Right hindlimb (tissue), 1 donor: ENCODE measurements around the gene CNP.
"Not testable (repeated sequence)": the region's sequence is repeated elsewhere in the genome, so short reads cannot be mapped to it uniquely, and the experiment has no call there.

ENCODE experiments used
- DNase-seq: peaks from one replicate; pipeline ENCODE4 v3.0.0-alpha.2; 2018

Gene CNP

GRCh38 chr17:42010266-42010680 is 43.7 kb downstream of the CNP start:
- not testable (repeated sequence) for DNase-seq

- no peak for DNase-seq
Measured at GRCh38 chr17:42010898-42011516, 44.4 kb downstream of the CNP start.

- DNase-seq, result not testable (repeated sequence)
Measured at GRCh38 chr17:42012363-42012762, 45.8 kb downstream of the CNP start.

GRCh38 chr17:42013740-42014139 is 47.1 kb downstream of the CNP start:
- not testable (repeated sequence) for DNase-seq

- no peak for DNase-seq
Measured at GRCh38 chr17:42016411-42016831, 49.8 kb downstream of the CNP start.

- DNase-seq, result peak; percentile 96
Measured at GRCh38 chr17:42016941-42017865, 50.6 kb downstream of the CNP start, which contains the start of gene DNAJC7. Gene DNAJC7, minus strand, starts transcription at chr17:42017439. Its CDS starts 23 bp downstream, at chr17:42017416.

- DNase-seq, result peak; percentile 44
Measured at GRCh38 chr17:42017866-42018200, 51.2 kb downstream of the CNP start.

GRCh38 chr17:42018339-42018738 is 51.7 kb downstream of the CNP start:
- DNase-seq, result no peak

- no peak for DNase-seq
Measured at GRCh38 chr17:42018988-42019387, 52.4 kb downstream of the CNP start.

GRCh38 chr17:42019509-42020404 is 53.2 kb downstream of the CNP start, which contains the start of gene NKIRAS2:
Gene NKIRAS2, plus strand, starts transcription at chr17:42020090. Its CDS starts 1,488 bp downstream, at chr17:42021578.
- DNase-seq, result peak; percentile 95

GRCh38 chr17:42020845-42021244 is 54.2 kb downstream of the CNP start:
- not testable (repeated sequence) for DNase-seq

GRCh38 chr17:42023524-42024349 is 57.1 kb downstream of the CNP start:
- no peak for DNase-seq

- no peak for DNase-seq
Measured at GRCh38 chr17:42025191-42025579, 58.6 kb downstream of the CNP start.

GRCh38 chr17:42025936-42026335 is 59.3 kb downstream of the CNP start:
- no peak for DNase-seq

- peak; percentile 57 for DNase-seq
Measured at GRCh38 chr17:42026857-42027589, 60.4 kb downstream of the CNP start.
